ENCODE data around the gene ARF6. TPM values are rescaled to one million over a fixed set of nuclear protein-coding genes. Genes with fewer than 3 reads are reported as not detected.
"Not testable (repeated sequence)": the region's sequence is repeated elsewhere in the genome, so short reads cannot be mapped to it uniquely, and the experiment has no call there.

The ARF6 gene
- total RNA-seq, 8 experiments from 2014 or later: 12.5 to 48.9 (median 29.2) TPM

- ATAC-seq (replicated peaks in 6 of 8): no peak
- H3K27ac ChIP-seq: no peak overlapping the region
- no peak overlapping the region for H3K4me3 ChIP-seq
- peaks cover 3 to 30% of the 10 kb centered on the region in 2 donors for H3K4me1 ChIP-seq (replicated peaks in 1 of 2)
- 86 to 100% (median 94%) methylated on average over 1 to 2 of the region's 2 CpGs for WGBS, 10 experiments
- in situ Hi-C loops (cut with MboI; ENCODE audit: low pct_unique_long_range_greater_than_20kb in 2 of 9, low sequenced_read_pairs in 9 of 9, unreplicated experiment in 9 of 9): no loop called here
These were observed 5.6 kb downstream of the ARF6 start for GRCh38 chr14:49898485-49898884.

GRCh38 chr14:49900973-49901372 is 8.1 kb downstream of the ARF6 start:
- ATAC-seq (replicated peaks in 6 of 8): no peak
- H3K4me3 ChIP-seq: no peak overlapping the region
- 80 to 100% (median 100%) methylated on average over 1 of the region's 1 CpG; no CpG with 5 or more reads in 4 of the 10 experiments for WGBS, 10 experiments
- H3K4me1 ChIP-seq (replicated peaks in 1 of 2): peaks cover 0 to 12% of the 10 kb centered on the region in 2 donors
- in situ Hi-C loops (cut with MboI; ENCODE audit: low pct_unique_long_range_greater_than_20kb in 2 of 9, low sequenced_read_pairs in 9 of 9, unreplicated experiment in 9 of 9): no loop called here
- H3K27ac ChIP-seq: no peak overlapping the region

GRCh38 chr14:49902679-49903246 is 9.9 kb downstream of the ARF6 start:
- 80 to 100% (median 89%) methylated on average over 1 to 21 of the region's 24 CpGs for WGBS, 10 experiments
- in situ Hi-C loops (cut with MboI; ENCODE audit: low pct_unique_long_range_greater_than_20kb in 2 of 9, low sequenced_read_pairs in 9 of 9, unreplicated experiment in 9 of 9): not testable (repeated sequence)

GRCh38 chr14:49904270-49904669 is 11.4 kb downstream of the ARF6 start:
- ATAC-seq (replicated peaks in 6 of 8): no peak
- in situ Hi-C loops (cut with MboI; ENCODE audit: low pct_unique_long_range_greater_than_20kb in 2 of 9, low sequenced_read_pairs in 9 of 9, unreplicated experiment in 9 of 9): no loop called here

More at GRCh38 chr14:49902679-49903246, 9.9 kb downstream of the ARF6 start:
- not testable (repeated sequence) for H3K4me1 ChIP-seq (replicated peaks in 1 of 2); H3K4me3 ChIP-seq; ATAC-seq (replicated peaks in 6 of 8); H3K27ac ChIP-seq

GRCh38 chr14:49905989-49906388 is 13.1 kb downstream of the ARF6 start:
- 50 to 95% (median 76%) methylated on average over 2 to 6 of the region's 7 CpGs; no CpG with 5 or more reads in 2 of the 10 experiments for WGBS, 10 experiments
- no peak for ATAC-seq (replicated peaks in 6 of 8)
- no peak overlapping the region for H3K4me3 ChIP-seq
- in situ Hi-C loops (cut with MboI; ENCODE audit: low pct_unique_long_range_greater_than_20kb in 2 of 9, low sequenced_read_pairs in 9 of 9, unreplicated experiment in 9 of 9): no loop called here
- no peaks in the 10 kb centered on the region for H3K4me1 ChIP-seq (replicated peaks in 1 of 2)
- no peak overlapping the region for H3K27ac ChIP-seq

More at GRCh38 chr14:49904270-49904669, 11.4 kb downstream of the ARF6 start:
- no peaks in the 10 kb centered on the region for H3K4me1 ChIP-seq (replicated peaks in 1 of 2)
- no peak overlapping the region for H3K27ac ChIP-seq
- no peak overlapping the region for H3K4me3 ChIP-seq

- Histone ChIP-seq H3K4me3 (no peak overlapping the region), H3K27ac (no peak overlapping the region), H3K4me1 (replicated peaks in 1 of 2) (no peaks in the 10 kb centered on the region)
- in situ Hi-C loops (cut with MboI; ENCODE audit: low pct_unique_long_range_greater_than_20kb in 2 of 9, low sequenced_read_pairs in 9 of 9, unreplicated experiment in 9 of 9): no loop called here
- no peak for ATAC-seq (replicated peaks in 6 of 8)
- 0 to 78% (median 54%) methylated on average over 1 to 5 of the region's 5 CpGs for WGBS, 10 experiments
These were observed 14.3 kb downstream of the ARF6 start for GRCh38 chr14:49907186-49907585.

GRCh38 chr14:49908433-49908782 is 15.5 kb downstream of the ARF6 start:
- in situ Hi-C loops (cut with MboI; ENCODE audit: low pct_unique_long_range_greater_than_20kb in 2 of 9, low sequenced_read_pairs in 9 of 9, unreplicated experiment in 9 of 9): no loop called here
- no peak overlapping the region for H3K27ac ChIP-seq
- no peaks in the 10 kb centered on the region for H3K4me1 ChIP-seq (replicated peaks in 1 of 2)
- H3K4me3 ChIP-seq: no peak overlapping the region
- no peak for ATAC-seq (replicated peaks in 6 of 8)
- WGBS, 10 experiments: 0 to 14% (median 0%) methylated on average over 1 of the region's 1 CpG; no CpG with 5 or more reads in 3 of the 10 experiments

GRCh38 chr14:49909016-49909415 is 16.1 kb downstream of the ARF6 start:
- no peak for ATAC-seq (replicated peaks in 6 of 8)
- no peaks in the 10 kb centered on the region for H3K4me1 ChIP-seq (replicated peaks in 1 of 2)
- WGBS, 10 experiments: 98 to 100% (median 100%) methylated on average over 1 to 4 of the region's 4 CpGs
- H3K27ac ChIP-seq: no peak overlapping the region
- H3K4me3 ChIP-seq: no peak overlapping the region
- in situ Hi-C loops (cut with MboI; ENCODE audit: low pct_unique_long_range_greater_than_20kb in 2 of 9, low sequenced_read_pairs in 9 of 9, unreplicated experiment in 9 of 9): no loop called here

GRCh38 chr14:49915085-49915484 is 22.2 kb downstream of the ARF6 start:
- H3K4me1 ChIP-seq (replicated peaks in 1 of 2): no peaks in the 10 kb centered on the region
- H3K27ac ChIP-seq: no peak overlapping the region
- ATAC-seq (replicated peaks in 6 of 8): no peak
- in situ Hi-C loops (cut with MboI; ENCODE audit: low pct_unique_long_range_greater_than_20kb in 2 of 9, low sequenced_read_pairs in 9 of 9, unreplicated experiment in 9 of 9): no loop called here
- H3K4me3 ChIP-seq: no peak overlapping the region

- in situ Hi-C loops (cut with MboI; ENCODE audit: low pct_unique_long_range_greater_than_20kb in 2 of 9, low sequenced_read_pairs in 9 of 9, unreplicated experiment in 9 of 9): no loop called here
These were observed 25.8 kb downstream of the ARF6 start for GRCh38 chr14:49918706-49919105.

GRCh38 chr14:49919825-49920659 is 27.2 kb downstream of the ARF6 start:
- in situ Hi-C loops (cut with MboI; ENCODE audit: low pct_unique_long_range_greater_than_20kb in 2 of 9, low sequenced_read_pairs in 9 of 9, unreplicated experiment in 9 of 9): no loop called here
- no peaks in the 10 kb centered on the region for H3K4me1 ChIP-seq (replicated peaks in 1 of 2)
- ATAC-seq (replicated peaks in 6 of 8): no peak
- no peak overlapping the region for H3K4me3 ChIP-seq
- 50 to 82% (median 69%) methylated on average over 1 to 3 of the region's 3 CpGs; no CpG with 5 or more reads in 1 of the 10 experiments for WGBS, 10 experiments
- no peak overlapping the region for H3K27ac ChIP-seq

More at GRCh38 chr14:49918706-49919105, 25.8 kb downstream of the ARF6 start:
- Histone ChIP-seq H3K4me3 (no peak overlapping the region), H3K4me1 (replicated peaks in 1 of 2) (no peaks in the 10 kb centered on the region), H3K27ac (no peak overlapping the region)
- 86 to 100% (median 100%) methylated on average over 1 to 2 of the region's 2 CpGs for WGBS, 10 experiments
- no peak for ATAC-seq (replicated peaks in 6 of 8)

- Histone ChIP-seq H3K4me3 (no peak overlapping the region), H3K4me1 (replicated peaks in 1 of 2) (no peaks in the 10 kb centered on the region), H3K27ac (no peak overlapping the region)
- WGBS, 10 experiments: 54 to 100% (median 89%) methylated on average over 1 to 2 of the region's 2 CpGs; no CpG with 5 or more reads in 3 of the 10 experiments
- in situ Hi-C loops (cut with MboI; ENCODE audit: low pct_unique_long_range_greater_than_20kb in 2 of 9, low sequenced_read_pairs in 9 of 9, unreplicated experiment in 9 of 9): no loop called here
- ATAC-seq (replicated peaks in 6 of 8): no peak
These were observed 28.1 kb downstream of the ARF6 start for GRCh38 chr14:49920935-49921334.

- Histone ChIP-seq H3K4me1 (replicated peaks in 1 of 2) (no peaks in the 10 kb centered on the region), H3K27ac (no peak overlapping the region), H3K4me3 (no peak overlapping the region)
- in situ Hi-C loops (cut with MboI; ENCODE audit: low pct_unique_long_range_greater_than_20kb in 2 of 9, low sequenced_read_pairs in 9 of 9, unreplicated experiment in 9 of 9): no loop called here
- no peak for ATAC-seq (replicated peaks in 6 of 8)
- WGBS, 10 experiments: 88 to 100% (median 100%) methylated on average over 1 of the region's 1 CpG
These were observed 28.5 kb downstream of the ARF6 start for GRCh38 chr14:49921401-49921800.

- no peak overlapping the region for H3K27ac ChIP-seq
- no peak overlapping the region for H3K4me3 ChIP-seq
- 78 to 100% (median 89%) methylated on average over 1 of the region's 1 CpG; no CpG with 5 or more reads in 3 of the 10 experiments for WGBS, 10 experiments
- no peak for ATAC-seq (replicated peaks in 6 of 8)
- in situ Hi-C loops (cut with MboI; ENCODE audit: low pct_unique_long_range_greater_than_20kb in 2 of 9, low sequenced_read_pairs in 9 of 9, unreplicated experiment in 9 of 9): no loop called here
- H3K4me1 ChIP-seq (replicated peaks in 1 of 2): no peaks in the 10 kb centered on the region
These were observed 30.6 kb downstream of the ARF6 start for GRCh38 chr14:49923442-49923841.

Measured in motor neuron (in vitro differentiated cells).